Fibroblast of lung (primary cell): Measurements from ENCODE around the gene NPTX2. TPM values are rescaled to one million over a fixed set of nuclear protein-coding genes. Genes with fewer than 3 reads are reported as not detected.

Experiments
- DNase-seq, 2 donors: peaks; one replicate each; pipeline versions ENCODE4 v3.0.0 to v3.0.0-alpha.2; 2010; ENCODE audit warnings: low read depth in 2 of 2
- H2AFZ ChIP-seq: 2 replicates; pipeline ENCODE4 v1.5.1; 2012; ENCODE audit warnings: low read length, control low read depth, inconsistent platforms
- H3K27ac ChIP-seq: 2 replicates; pipeline ENCODE4 v1.5.1; 2011; ENCODE audit warnings: low read length, control low read depth; ENCODE audit not compliant: insufficient read depth
- H3K27me3 ChIP-seq: 2 replicates; pipeline ENCODE4 v1.5.1; 2011; ENCODE audit warnings: mild to moderate bottlenecking, low read length; ENCODE audit not compliant: control insufficient read depth, insufficient read depth
- H3K36me3 ChIP-seq: 2 replicates; pipeline ENCODE4 v1.5.1; 2011; ENCODE audit warnings: low read length; ENCODE audit not compliant: control insufficient read depth, insufficient read depth
- H3K4me1 ChIP-seq: 2 replicates; pipeline ENCODE4 v1.5.1; 2011; ENCODE audit warnings: low read length; ENCODE audit not compliant: control insufficient read depth, insufficient read depth; ENCODE audit errors: extremely low read depth
- H3K4me2 ChIP-seq: 2 replicates; pipeline ENCODE4 v1.5.1; 2011; ENCODE audit warnings: low read length, control low read depth; ENCODE audit not compliant: insufficient read depth; ENCODE audit errors: extremely low read depth
- H3K4me3 ChIP-seq, 4 experiments: fragments of 200-600 bp in 1 of 4; sonication (generic) in 1 of 4; replicated peaks in 1 of 4; 2 replicates each; pipeline ENCODE4 v1.5.1; 2011 to 2016; ENCODE audit warnings: low read length in 4 of 4, low read depth in 3 of 4, mild to moderate bottlenecking in 3 of 4, control low read depth in 2 of 4, inconsistent platforms in 1 of 4, mixed read lengths in 1 of 4; ENCODE audit not compliant: insufficient read depth in 1 of 4; ENCODE audit errors: control extremely low read depth in 1 of 4
- H3K79me2 ChIP-seq: 2 replicates; pipeline ENCODE4 v1.5.1; 2012; ENCODE audit warnings: mild to moderate bottlenecking, low read length, inconsistent platforms; ENCODE audit not compliant: control insufficient read depth, insufficient read depth
- H3K9ac ChIP-seq: 2 replicates; pipeline ENCODE4 v1.5.1; 2011; ENCODE audit warnings: mild to moderate bottlenecking, low read length, control low read depth; ENCODE audit not compliant: insufficient read depth
- H3K9me3 ChIP-seq: 2 replicates; pipeline ENCODE4 v1.5.1; 2012; ENCODE audit warnings: low read depth, low read length; ENCODE audit not compliant: control insufficient read depth, insufficient read depth
- H4K20me1 ChIP-seq: 2 replicates; pipeline ENCODE4 v1.5.1; 2011; ENCODE audit warnings: low read length; ENCODE audit not compliant: control insufficient read depth, insufficient read depth; ENCODE audit errors: extremely low read depth
- EZH2 ChIP-seq: IDR thresholded peaks from 2 replicates; pipeline ENCODE4 v1.5.1; 2012; ENCODE audit warnings: low read length, control low read depth, mild to moderate bottlenecking; ENCODE audit errors: missing control alignments
- polyA plus RNA-seq, 2 donors: library from polyadenylated mRNA; depleted of rRNA in 1 of 2; stranded (reverse) in 1 of 2; unstranded in 1 of 2; fragments of >200 nt; gene quantifications; 2 replicates each; pipeline ENCODE4 v1.2.1, GENCODE V29; 2011 to 2012; ENCODE audit warnings: missing spikeins in 1 of 2
- total RNA-seq: library from RNA; depleted of rRNA; stranded (reverse); fragments of >200 nt; gene quantifications from 2 replicates; pipeline ENCODE4 v1.2.1, GENCODE V29; 2014
- TF ChIP-seq, protein P1 (sequence below), 2 donors: IDR thresholded peaks in 1 of 2; conservative IDR thresholded peaks in 1 of 2; 1 replicate in 1 of 2; 2 replicates in 1 of 2; pipeline ENCODE4 v1.5.1; 2011 to 2012; ENCODE audit warnings: low read length in 2 of 2, control low read depth in 1 of 2, inconsistent platforms in 1 of 2, low read depth in 1 of 2, mild to moderate bottlenecking in 1 of 2

NPTX2 gene
- total and polyA plus RNA-seq, 2 donors (not counting 1 experiment from before 2014, with no cell fraction given) = under 0.01 to 0.03 TPM

DNA sequence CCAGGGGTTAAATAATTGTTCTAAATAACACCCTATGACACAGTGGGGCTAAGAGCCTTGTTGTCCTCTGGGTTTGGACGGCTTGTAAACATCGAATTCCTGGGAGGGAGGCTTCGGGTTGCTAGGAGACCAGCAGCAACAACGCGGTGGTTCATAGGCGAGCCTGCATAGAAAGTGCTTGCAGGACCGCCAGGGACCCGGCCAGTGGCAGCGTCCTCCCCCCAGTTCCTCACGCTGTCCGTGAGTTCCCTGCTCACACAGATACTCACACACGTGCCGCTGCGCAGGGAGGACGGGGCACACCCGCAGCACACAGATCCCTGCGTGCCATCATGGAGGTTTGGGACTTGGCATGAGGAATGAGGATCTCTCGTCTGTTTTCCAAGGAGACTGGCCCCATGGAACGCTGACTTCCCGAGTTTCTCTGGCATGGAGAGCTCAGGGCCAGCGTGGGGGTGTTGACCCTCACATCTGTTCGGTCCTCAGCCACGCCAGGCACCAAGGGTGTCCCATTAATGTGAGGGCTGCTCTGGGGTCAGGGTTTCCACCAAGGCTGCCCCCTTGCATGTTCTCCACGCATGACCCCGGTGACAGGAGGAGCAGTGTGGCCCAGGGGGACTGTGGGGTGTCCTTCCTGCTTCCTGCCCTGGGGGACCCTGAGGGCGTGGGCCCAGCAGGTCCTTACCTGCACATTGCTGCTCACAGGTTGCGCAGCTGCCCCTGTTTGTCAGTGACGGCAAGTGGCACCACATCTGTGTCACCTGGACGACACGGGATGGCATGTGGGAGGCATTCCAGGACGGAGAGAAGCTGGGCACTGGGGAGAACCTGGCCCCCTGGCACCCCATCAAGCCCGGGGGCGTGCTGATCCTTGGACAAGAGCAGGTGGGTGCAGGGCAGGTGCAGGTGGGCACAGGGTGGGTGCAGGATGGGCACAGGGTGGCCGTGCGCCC, 9.7 kb downstream of the NPTX2 start:
- DNase-seq = no peak
- no peaks in the 10 kb centered on the region for H3K4me1 ChIP-seq
- no peaks in the 10 kb centered on the region for H3K36me3 ChIP-seq
- H3K9me3 ChIP-seq = no peaks in the 10 kb centered on the region
- H2AFZ ChIP-seq = no peak overlapping the region
- no peak for TF ChIP-seq EZH2
- TF ChIP-seq, protein P1, sequence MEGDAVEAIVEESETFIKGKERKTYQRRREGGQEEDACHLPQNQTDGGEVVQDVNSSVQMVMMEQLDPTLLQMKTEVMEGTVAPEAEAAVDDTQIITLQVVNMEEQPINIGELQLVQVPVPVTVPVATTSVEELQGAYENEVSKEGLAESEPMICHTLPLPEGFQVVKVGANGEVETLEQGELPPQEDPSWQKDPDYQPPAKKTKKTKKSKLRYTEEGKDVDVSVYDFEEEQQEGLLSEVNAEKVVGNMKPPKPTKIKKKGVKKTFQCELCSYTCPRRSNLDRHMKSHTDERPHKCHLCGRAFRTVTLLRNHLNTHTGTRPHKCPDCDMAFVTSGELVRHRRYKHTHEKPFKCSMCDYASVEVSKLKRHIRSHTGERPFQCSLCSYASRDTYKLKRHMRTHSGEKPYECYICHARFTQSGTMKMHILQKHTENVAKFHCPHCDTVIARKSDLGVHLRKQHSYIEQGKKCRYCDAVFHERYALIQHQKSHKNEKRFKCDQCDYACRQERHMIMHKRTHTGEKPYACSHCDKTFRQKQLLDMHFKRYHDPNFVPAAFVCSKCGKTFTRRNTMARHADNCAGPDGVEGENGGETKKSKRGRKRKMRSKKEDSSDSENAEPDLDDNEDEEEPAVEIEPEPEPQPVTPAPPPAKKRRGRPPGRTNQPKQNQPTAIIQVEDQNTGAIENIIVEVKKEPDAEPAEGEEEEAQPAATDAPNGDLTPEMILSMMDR (conservative IDR thresholded peaks at IDR 0.05 in 1 of 2, IDR thresholded peaks at IDR 0.05 in 1 of 2; ENCODE audit: low read depth in 1 of 2, low read length in 2 of 2) = no peak
- H3K4me3 ChIP-seq = no peak overlapping the region
- H3K27ac ChIP-seq = no peak overlapping the region
- H3K4me2 ChIP-seq = no peak overlapping the region
- no peaks in the 10 kb centered on the region for H3K79me2 ChIP-seq
- no peaks in the 10 kb centered on the region for H3K27me3 ChIP-seq
- H3K9ac ChIP-seq = no peak overlapping the region
- H4K20me1 ChIP-seq = no peaks in the 10 kb centered on the region

DNA sequence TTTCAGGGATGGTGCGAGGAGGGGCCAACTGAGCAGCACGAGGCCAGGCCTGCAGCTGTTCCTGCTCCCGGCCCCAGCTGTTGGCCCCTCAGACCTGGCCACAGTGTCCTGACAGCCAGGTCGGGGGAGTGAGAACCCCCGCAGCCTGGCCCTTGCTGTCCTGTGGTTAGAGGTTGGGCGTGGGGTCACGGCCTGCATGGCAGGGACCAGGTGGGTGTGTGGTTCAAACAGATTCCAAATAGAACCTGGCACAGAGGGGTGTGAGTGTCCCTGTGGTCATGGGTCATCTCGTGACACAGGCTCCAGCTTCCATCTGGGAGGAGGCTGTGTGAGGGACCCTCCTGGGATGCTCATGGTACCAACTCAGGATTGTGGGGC, 10.3 kb downstream of the NPTX2 start:
- H4K20me1 ChIP-seq = no peaks in the 10 kb centered on the region
- H3K36me3 ChIP-seq = no peaks in the 10 kb centered on the region
- H3K4me3 ChIP-seq = no peak overlapping the region

DNA sequence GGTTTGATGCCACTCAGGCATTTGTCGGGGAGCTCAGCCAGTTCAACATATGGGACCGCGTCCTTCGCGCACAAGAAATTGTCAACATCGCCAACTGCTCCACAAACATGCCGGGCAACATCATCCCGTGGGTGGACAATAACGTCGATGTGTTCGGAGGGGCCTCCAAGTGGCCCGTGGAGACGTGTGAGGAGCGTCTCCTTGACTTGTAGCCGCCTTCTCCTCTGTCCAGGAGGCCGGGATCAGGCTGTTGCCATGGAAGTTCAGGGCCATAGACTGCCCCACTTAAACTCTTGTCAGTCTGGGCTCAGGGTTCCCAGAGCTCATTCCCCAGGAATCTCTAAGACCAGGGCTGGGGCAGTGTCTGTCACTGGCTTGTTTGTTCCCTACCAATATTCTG, 11.3 kb downstream of the NPTX2 start:
- TF ChIP-seq, protein P1 (conservative IDR thresholded peaks at IDR 0.05 in 1 of 2, IDR thresholded peaks at IDR 0.05 in 1 of 2; ENCODE audit: low read depth in 1 of 2, low read length in 2 of 2) = no peak
- TF ChIP-seq EZH2 = no peak
- H4K20me1 ChIP-seq = no peaks in the 10 kb centered on the region
- H2AFZ ChIP-seq = no peak overlapping the region
- no peak overlapping the region for H3K27ac ChIP-seq
- H3K9ac ChIP-seq = no peak overlapping the region
- H3K79me2 ChIP-seq = no peaks in the 10 kb centered on the region
- DNase-seq = no peak
- H3K4me3 ChIP-seq = no peak overlapping the region
- no peaks in the 10 kb centered on the region for H3K36me3 ChIP-seq
- no peaks in the 10 kb centered on the region for H3K4me1 ChIP-seq
- H3K27me3 ChIP-seq = no peaks in the 10 kb centered on the region
- H3K9me3 ChIP-seq = no peaks in the 10 kb centered on the region
- H3K4me2 ChIP-seq = no peak overlapping the region

More for the DNA sequence above, 10.3 kb downstream of the NPTX2 start:
- TF ChIP-seq, protein P1 (conservative IDR thresholded peaks at IDR 0.05 in 1 of 2, IDR thresholded peaks at IDR 0.05 in 1 of 2; ENCODE audit: low read depth in 1 of 2, low read length in 2 of 2) = no peak
- TF ChIP-seq EZH2 = no peak
- no peaks in the 10 kb centered on the region for H3K27me3 ChIP-seq
- DNase-seq = no peak
- no peak overlapping the region for H3K27ac ChIP-seq
- H3K9me3 ChIP-seq = no peaks in the 10 kb centered on the region
- H3K9ac ChIP-seq = no peak overlapping the region
- no peak overlapping the region for H2AFZ ChIP-seq
- H3K4me2 ChIP-seq = no peak overlapping the region
- H3K79me2 ChIP-seq = no peaks in the 10 kb centered on the region
- no peaks in the 10 kb centered on the region for H3K4me1 ChIP-seq
